NCI-H2196 treated with DMSO at 0.1 percent for 48 hours (cell line): Measurements from ENCODE around the gene BNIP5.

Source experiments
- DNase-seq: peaks from one replicate; lab custom pipeline; 2025; ENCODE audit not compliant: unreplicated experiment; lab: John Stamatoyannopoulos, UW

Gene BNIP5

DNA sequence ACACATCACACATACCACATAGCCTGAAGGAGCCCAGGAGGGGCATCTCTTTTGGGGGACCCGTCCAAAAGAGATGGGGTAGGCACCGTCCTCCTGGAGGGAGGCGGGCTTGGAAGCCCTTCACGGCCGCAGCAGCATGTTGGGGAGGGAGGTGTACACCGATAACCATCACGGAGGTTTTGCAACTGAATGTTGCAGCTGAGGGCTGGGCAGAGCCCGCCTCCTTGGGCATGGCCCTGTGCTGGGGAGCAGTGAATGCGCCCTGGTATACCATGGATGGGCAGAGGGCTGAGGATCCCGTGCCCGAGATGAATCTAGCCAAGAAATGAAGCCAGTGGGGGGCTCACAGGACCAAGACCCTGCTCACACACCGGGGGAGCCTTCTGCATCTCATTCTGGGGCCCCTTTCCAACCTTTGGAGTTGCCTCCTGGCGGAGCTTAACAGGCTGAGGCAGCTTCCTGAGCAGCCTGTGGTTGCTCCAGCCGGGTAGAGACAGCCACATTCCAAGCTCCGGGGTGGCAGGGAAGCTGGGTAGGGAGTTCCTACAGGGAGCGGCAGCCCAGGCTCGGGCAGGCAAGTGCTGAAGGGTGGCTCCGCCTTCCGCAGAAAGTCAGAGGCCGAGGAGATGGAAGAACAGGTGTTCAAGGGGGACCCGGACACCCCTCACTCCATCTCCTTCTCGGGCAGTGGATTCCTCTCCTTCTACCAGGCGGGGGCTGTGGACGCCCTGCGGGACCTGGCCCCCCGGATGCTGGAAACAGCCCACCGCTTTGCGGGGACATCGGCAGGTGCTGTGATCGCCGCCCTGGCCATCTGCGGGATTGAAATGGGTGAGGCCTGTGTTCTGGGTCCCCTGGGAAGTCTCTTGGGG, 66.6 kb downstream of the BNIP5 start, which contains the start of gene PNPLA1:
TSS of gene PNPLA1 (plus strand) at position 227 of the 872 bp plus-strand sequence. CDS start at position 627, 400 bp downstream.
- no peak for DNase-seq

DNA sequence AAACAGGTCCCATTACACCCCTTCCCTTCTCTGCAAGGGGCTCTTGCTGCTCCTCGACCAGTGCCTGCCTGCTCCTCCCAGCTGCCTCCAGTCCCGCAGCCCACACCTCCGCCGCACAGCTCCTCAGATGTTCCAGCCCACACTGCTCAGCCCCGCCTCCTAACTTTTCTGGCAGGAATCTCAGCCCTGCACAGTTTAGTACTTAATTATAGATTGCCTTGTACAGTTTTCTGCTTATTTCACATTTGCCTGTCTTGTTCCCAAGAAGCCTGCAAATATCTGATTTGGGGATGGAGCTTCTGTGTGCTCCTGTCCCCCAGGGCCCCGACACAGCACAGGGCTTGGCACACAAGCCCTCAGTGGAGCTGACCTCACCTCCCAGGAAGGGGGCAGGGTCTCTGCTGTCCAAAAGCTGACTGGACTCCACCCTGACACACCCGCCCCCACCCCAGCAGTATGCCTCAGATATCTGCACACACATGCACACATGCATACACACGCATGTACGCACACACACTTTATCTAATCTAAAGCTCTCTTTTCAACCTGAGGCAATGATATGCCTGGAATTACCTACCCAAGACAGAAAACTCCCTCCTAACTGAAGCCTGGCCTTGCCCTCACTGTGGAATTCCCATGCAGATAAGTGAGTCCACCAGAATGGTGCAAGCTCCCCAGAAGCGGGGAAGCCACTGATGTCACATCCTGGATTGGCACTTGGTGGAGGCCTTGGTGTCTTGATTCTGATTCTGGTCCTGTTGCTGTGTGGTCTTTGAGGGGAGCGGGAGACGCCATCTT, 68.0 kb downstream of the BNIP5 start:
- no peak for DNase-seq

DNA sequence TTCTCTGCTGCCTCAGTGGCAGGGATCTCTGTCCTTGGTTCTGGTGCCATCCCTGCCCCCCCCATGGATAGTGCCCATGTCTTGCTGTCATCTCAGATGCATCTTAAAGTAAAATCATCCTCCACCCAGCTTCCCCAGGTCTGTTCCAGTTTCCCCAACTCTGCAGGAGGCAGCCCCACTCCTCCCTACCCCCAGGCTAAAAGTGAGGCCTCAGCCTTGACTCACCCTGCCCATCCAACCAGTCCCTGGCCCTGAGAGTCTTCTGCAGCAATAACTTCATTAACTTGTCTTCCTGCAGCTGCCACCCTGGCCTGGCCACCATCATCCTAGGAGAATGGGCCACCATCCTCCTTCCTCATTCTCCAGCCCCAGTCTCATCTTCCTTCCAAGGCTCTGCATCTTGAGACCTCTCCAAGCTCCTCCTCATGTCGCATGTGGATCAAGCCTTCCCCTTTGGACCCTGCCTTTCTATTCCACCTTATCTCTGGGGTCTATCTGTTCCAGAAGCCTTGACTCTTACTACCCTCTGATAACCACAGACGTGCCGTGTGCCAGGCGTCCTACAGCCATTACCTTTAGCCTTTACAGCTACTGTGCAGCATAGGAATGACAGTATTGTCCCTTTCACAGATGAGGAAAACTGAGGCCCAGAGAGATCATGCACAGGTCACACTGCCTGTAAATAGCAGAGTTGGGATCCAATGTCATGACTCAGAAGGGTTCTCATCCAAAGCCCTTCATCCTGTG, 68.8 kb downstream of the BNIP5 start:
- DNase-seq = no peak

- no peak for DNase-seq
Observed at GRCh38 chr6:36266913-36267644, 69.6 kb downstream of the BNIP5 start.
